Endodermal cell (in vitro differentiated cells): ENCODE data around the gene SETDB2. TPM values are rescaled to one million over a fixed set of nuclear protein-coding genes. Genes with fewer than 3 reads are reported as not detected.

Experiments
- DNase-seq: peaks from one replicate; pipeline ENCODE4 v3.0.0-alpha.2; 2017
- H3K27ac ChIP-seq: 2 replicates; pipeline ENCODE4 v1.5.1; 2013; ENCODE audit warnings: mild to moderate bottlenecking, low read depth, low read length, moderate library complexity
- H3K27me3 ChIP-seq: 2 replicates; pipeline ENCODE4 v1.6.1; 2013; ENCODE audit warnings: mild to moderate bottlenecking, low read length, moderate library complexity; ENCODE audit not compliant: insufficient read depth, control insufficient read depth, poor library complexity, severe bottlenecking
- H3K36me3 ChIP-seq: 2 replicates; pipeline ENCODE4 v1.7.0; 2013; ENCODE audit warnings: mild to moderate bottlenecking, low read length, moderate library complexity; ENCODE audit not compliant: control insufficient read depth, insufficient read depth
- H3K4me1 ChIP-seq: one replicate; pipeline ENCODE4 v1.7.0; 2013; ENCODE audit warnings: low read length; ENCODE audit not compliant: control insufficient read depth, insufficient read depth
- H3K4me3 ChIP-seq: 2 replicates; pipeline ENCODE4 v1.5.1; 2013; ENCODE audit warnings: mild to moderate bottlenecking, low read length, moderate library complexity
- H3K9ac ChIP-seq: 2 replicates; pipeline ENCODE4 v1.6.1; 2013; ENCODE audit warnings: mild to moderate bottlenecking, low read length, moderate library complexity; ENCODE audit not compliant: poor library complexity, severe bottlenecking; ENCODE audit errors: extremely low read depth
- H3K9me3 ChIP-seq: 2 replicates; pipeline ENCODE4 v1.6.1; 2013; ENCODE audit warnings: mild to moderate bottlenecking, low read length, moderate library complexity; ENCODE audit not compliant: control insufficient read depth
- H3K27ac Mint-ChIP-seq: 2 replicates; pipeline ENCODE4 v1.8.0; 2020; ENCODE audit warnings: mixed read lengths
- H3K27me3 Mint-ChIP-seq: 2 replicates; pipeline ENCODE4 v1.8.0; 2021; ENCODE audit warnings: mild to moderate bottlenecking, mixed read lengths; ENCODE audit not compliant: insufficient read depth
- H3K36me3 Mint-ChIP-seq: 2 replicates; pipeline ENCODE4 v1.8.0; 2020; ENCODE audit warnings: low read depth, mixed read lengths
- H3K4me1 Mint-ChIP-seq: 2 replicates; pipeline ENCODE4 v1.8.0; 2020; ENCODE audit warnings: mixed read lengths
- H3K4me3 Mint-ChIP-seq: 2 replicates; pipeline ENCODE4 v1.8.0; 2020; ENCODE audit warnings: mild to moderate bottlenecking, moderate library complexity, mixed read lengths
- H3K9me3 Mint-ChIP-seq: 2 replicates; pipeline ENCODE4 v1.8.0; 2020; ENCODE audit warnings: mild to moderate bottlenecking, mixed read lengths
- CTCF ChIP-seq: fragments of 200-600 bp; sonication (generic); conservative IDR thresholded peaks from 2 replicates; pipeline ENCODE4 v1.5.0; 2021; ENCODE audit warnings: antibody characterized with exemption, mild to moderate bottlenecking
- WGBS, 2 experiments: methylation state at CpG; one replicate each; pipeline versions ENCODE4 v1.1.5 to v1.1.7; 2013; ENCODE audit warnings: missing lambda C conversion rate in 2 of 2, mixed read lengths in 1 of 2; ENCODE audit not compliant: insufficient coverage in 1 of 2, insufficient read length in 1 of 2; 5-methylcytosine and 5-hydroxymethylcytosine counted together
- total RNA-seq, 2 donors: library from RNA; stranded (reverse); fragmentation: NEBNext Ultra II Directional in 1 of 2; extraction: Animal tissue kit (Norgen Biotek cat#: 25700) in 1 of 2; gene quantifications; 2 replicates in 1 of 2; 3 replicates in 1 of 2; pipeline ENCODE4 v1.2.1, GENCODE V29; 2021

The SETDB2 gene
- total RNA-seq, 2 donors from 2014 or later, result 7.8 to 9.5 TPM

DNA sequence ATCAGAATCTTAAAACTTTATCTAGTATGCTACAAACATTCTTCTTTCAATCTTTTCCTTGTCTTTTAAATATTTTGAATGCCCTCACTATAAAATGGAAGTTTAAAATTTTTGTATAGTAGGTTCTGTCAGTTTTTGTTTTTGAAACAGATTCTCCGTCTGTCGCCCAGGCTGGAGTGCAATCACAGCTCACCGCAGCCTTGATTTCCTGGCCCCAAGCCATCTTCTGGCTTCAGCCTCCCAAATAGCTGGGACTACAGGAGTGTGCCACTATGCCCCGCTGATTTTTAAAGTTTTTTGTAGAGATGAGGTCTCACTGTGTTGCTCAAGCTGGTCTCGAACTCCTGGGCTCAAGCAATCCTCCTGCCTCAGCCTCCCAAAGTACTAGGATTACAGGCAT is 72.4 kb downstream of the SETDB2 start:
- H3K4me1 Mint-ChIP-seq, result peaks cover 4% of the 10 kb centered on the region
- H3K27me3 ChIP-seq, result no peaks in the 10 kb centered on the region
- H3K4me3 ChIP-seq, result no peak overlapping the region
- no peaks in the 10 kb centered on the region for H3K9me3 ChIP-seq
- DNase-seq, result no peak
- 90 to 100% methylated on average over 3 to 5 of the region's 5 CpGs for whole genome bisulfite sequencing, 2 experiments
- no peaks in the 10 kb centered on the region for H3K4me1 ChIP-seq
- H3K9me3 Mint-ChIP-seq, result no peaks in the 10 kb centered on the region
- no peak overlapping the region for H3K9ac ChIP-seq
- TF ChIP-seq CTCF, result no peak
- H3K36me3 ChIP-seq, result peaks cover 4% of the 10 kb centered on the region
- H3K27me3 Mint-ChIP-seq, result no peaks in the 10 kb centered on the region
- H3K27ac ChIP-seq, result no peak overlapping the region
- peaks cover 30% of the 10 kb centered on the region for H3K36me3 Mint-ChIP-seq
- H3K27ac Mint-ChIP-seq, result no peak overlapping the region
- H3K4me3 Mint-ChIP-seq, result no peak overlapping the region

DNA sequence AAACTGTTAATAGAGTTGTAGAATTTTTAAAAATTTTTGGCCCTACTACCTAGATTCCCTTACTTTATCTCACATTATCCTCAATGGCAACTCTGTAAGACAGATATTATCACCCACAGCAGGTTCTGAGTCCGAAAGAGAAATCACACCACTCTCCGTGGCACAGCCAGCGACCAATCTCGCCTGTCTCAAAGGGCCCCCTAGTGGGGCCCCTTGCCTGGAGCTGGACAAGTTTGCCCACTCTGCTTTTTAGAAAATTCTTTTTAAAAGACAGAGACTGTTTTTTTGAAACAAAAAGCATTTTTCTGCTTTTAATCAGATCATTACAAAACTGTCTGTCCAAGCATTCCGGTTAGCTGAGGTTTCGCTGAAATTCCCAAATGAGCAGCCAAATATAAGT is 73.4 kb downstream of the SETDB2 start:
- DNase-seq, result peak; percentile 70
- peaks cover 4% of the 10 kb centered on the region for H3K4me1 Mint-ChIP-seq
- 76 to 82% methylated on average over 6 of the region's 6 CpGs for WGBS, 2 experiments

DNA sequence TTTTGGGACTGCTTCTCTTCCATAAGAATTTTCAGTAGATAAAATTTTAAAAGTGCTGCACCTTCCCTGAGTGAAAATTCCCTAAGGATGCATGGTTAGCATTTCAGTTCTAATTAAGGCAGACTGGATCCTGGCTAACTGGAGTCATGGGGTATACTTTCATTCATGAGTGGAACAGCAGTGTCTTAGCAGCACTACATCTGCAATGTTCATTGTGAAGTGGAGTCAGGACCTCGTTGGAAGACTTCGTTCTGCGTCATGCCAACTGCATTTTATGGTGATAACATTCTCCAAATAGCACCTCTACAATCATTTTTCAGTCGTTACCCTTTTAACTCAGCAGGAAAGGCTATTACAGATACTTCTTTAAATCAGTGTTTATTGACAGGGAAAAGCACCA is 77.2 kb downstream of the SETDB2 start:
- Mint-ChIP-seq H3K27ac (no peak overlapping the region), H3K36me3 (peaks cover 22% of the 10 kb centered on the region), H3K4me3 (no peak overlapping the region), H3K27me3 (no peaks in the 10 kb centered on the region), H3K9me3 (no peaks in the 10 kb centered on the region), H3K4me1 (peaks cover 4% of the 10 kb centered on the region)
- Histone ChIP-seq H3K9ac (no peak overlapping the region), H3K27ac (no peak overlapping the region), H3K4me3 (no peak overlapping the region), H3K9me3 (no peaks in the 10 kb centered on the region), H3K4me1 (no peaks in the 10 kb centered on the region), H3K36me3 (peaks cover 13% of the 10 kb centered on the region), H3K27me3 (no peaks in the 10 kb centered on the region)
- no peak for TF ChIP-seq CTCF
- DNase-seq, result no peak
- 90 to 96% methylated on average over 3 to 4 of the region's 4 CpGs for WGBS, 2 experiments

More for the DNA sequence above, 73.4 kb downstream of the SETDB2 start:
- no peaks in the 10 kb centered on the region for H3K9me3 Mint-ChIP-seq
- H3K9ac ChIP-seq, result no peak overlapping the region
- no peak overlapping the region for H3K27ac ChIP-seq
- no peaks in the 10 kb centered on the region for H3K27me3 Mint-ChIP-seq
- H3K27me3 ChIP-seq, result no peaks in the 10 kb centered on the region
- peaks cover 9% of the 10 kb centered on the region for H3K36me3 ChIP-seq
- H3K27ac Mint-ChIP-seq, result no peak overlapping the region
- no peak overlapping the region for H3K4me3 Mint-ChIP-seq
- H3K36me3 Mint-ChIP-seq, result peaks cover 33% of the 10 kb centered on the region
- peak; percentile 73 for TF ChIP-seq CTCF
- no peaks in the 10 kb centered on the region for H3K4me1 ChIP-seq
- no peaks in the 10 kb centered on the region for H3K9me3 ChIP-seq
- H3K4me3 ChIP-seq, result no peak overlapping the region
